HG03097 (cell line): ENCODE results near the gene PROZ.

Experiments
- ATAC-seq: cut with Tn5 transposase; IDR thresholded peaks from one replicate; pipeline ENCODE4 v1.9.1; 2021; ENCODE audit not compliant: unreplicated experiment, low FRiP score

Gene PROZ

GRCh38 chr13:113196970-113197737, 38.7 kb downstream of the PROZ start:
- ATAC-seq: no peak

GRCh38 chr13:113201815-113202214, 43.4 kb downstream of the PROZ start:
- ATAC-seq: no peak

- ATAC-seq: no peak
These were observed 44.5 kb downstream of the PROZ start for GRCh38 chr13:113202912-113203311.

- no peak for ATAC-seq
These were observed 45.3 kb downstream of the PROZ start for GRCh38 chr13:113203507-113204377.

- ATAC-seq: no peak
These were observed 45.9 kb downstream of the PROZ start for GRCh38 chr13:113204378-113204734.

GRCh38 chr13:113205428-113205931, 47.0 kb downstream of the PROZ start:
- ATAC-seq: no peak

- no peak for ATAC-seq
These were observed 49.0 kb downstream of the PROZ start for GRCh38 chr13:113207460-113207859.

- ATAC-seq: peak; percentile 7
These were observed 49.5 kb downstream of the PROZ start for GRCh38 chr13:113207890-113208420.

GRCh38 chr13:113208421-113209335, 50.2 kb downstream of the PROZ start, which contains the start of gene PCID2:
PCID2 (minus strand) TSS chr13:113208669; CDS start chr13:113208634, 35 bp downstream.
- ATAC-seq: peak; percentile 67

GRCh38 chr13:113209336-113209758, 50.9 kb downstream of the PROZ start, which contains the start of gene CUL4A:
CUL4A (plus strand) TSS chr13:113209613; CDS start chr13:113209628, 15 bp downstream.
- peak; percentile 27 for ATAC-seq

- peak; percentile 26 for ATAC-seq
These were observed 51.4 kb downstream of the PROZ start for GRCh38 chr13:113209759-113210421.

GRCh38 chr13:113210833-113211232, 52.4 kb downstream of the PROZ start:
- no peak for ATAC-seq

- ATAC-seq: no peak
These were observed 53.3 kb downstream of the PROZ start for GRCh38 chr13:113211774-113212173.

GRCh38 chr13:113216254-113217048, 58.0 kb downstream of the PROZ start:
- ATAC-seq: no peak

GRCh38 chr13:113218586-113218985, 60.1 kb downstream of the PROZ start:
- ATAC-seq: no peak

GRCh38 chr13:113219256-113219940, 61.0 kb downstream of the PROZ start:
- ATAC-seq: no peak

- ATAC-seq: no peak
These were observed 61.7 kb downstream of the PROZ start for GRCh38 chr13:113220141-113220598.

GRCh38 chr13:113220877-113221276, 62.4 kb downstream of the PROZ start:
- ATAC-seq: no peak
